HG02798 (cell line): ENCODE results near the gene CEP89.
"Not testable (repeated sequence)": the region's sequence is repeated elsewhere in the genome, so short reads cannot be mapped to it uniquely, and the experiment has no call there.

ENCODE experiments used
- ATAC-seq: cut with Tn5 transposase; IDR thresholded peaks from one replicate; pipeline ENCODE4 v1.9.1; 2021; ENCODE audit warnings: mild to moderate bottlenecking; ENCODE audit not compliant: unreplicated experiment, poor library complexity

CEP89 gene

GRCh38 chr19:32969549-32969948 lies 2.2 kb downstream of the CEP89 start:
- no peak for ATAC-seq

DNA sequence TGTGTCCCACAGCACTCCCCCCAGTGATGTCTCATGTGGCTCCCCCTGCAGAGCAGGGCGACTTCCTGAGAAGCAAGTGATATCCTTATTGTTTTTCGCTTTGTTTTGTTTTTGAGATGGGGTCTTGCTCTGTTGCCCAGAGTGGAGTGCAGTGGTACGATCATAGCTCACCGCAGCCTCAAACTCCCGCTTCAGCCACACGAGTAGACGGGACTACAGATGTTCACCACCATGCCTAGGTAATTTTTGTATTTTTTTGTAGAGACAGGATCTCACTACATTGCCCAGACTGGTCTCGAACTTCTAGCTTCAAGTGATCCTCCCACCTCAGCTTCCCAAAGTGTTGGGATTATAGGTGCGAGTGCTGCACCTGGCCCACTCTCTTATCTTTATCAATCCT lies 5.0 kb downstream of the CEP89 start:
- ATAC-seq, result no peak

DNA sequence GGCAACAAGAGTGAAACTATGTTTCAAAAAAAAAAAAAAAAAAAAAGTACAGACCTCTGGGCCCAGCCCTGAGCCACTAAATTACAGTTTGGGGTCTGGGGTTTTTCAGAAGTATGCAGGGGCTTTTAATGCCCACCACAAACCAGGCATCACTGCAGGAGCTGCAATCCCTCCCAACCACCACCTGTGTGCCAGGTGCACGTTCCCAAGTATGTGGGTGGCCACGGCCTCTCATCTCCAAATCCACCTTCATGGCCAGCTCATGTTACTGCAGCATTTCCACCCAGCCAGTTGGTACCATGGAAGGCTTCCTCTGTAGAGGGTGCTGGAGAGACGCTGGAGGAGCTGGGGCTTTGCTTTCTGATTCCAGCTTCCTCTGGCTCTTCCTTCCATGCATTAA lies 26.5 kb downstream of the CEP89 start:
- no peak for ATAC-seq

GRCh38 chr19:32941273-32941672 lies 30.5 kb downstream of the CEP89 start:
- ATAC-seq, result not testable (repeated sequence)

DNA sequence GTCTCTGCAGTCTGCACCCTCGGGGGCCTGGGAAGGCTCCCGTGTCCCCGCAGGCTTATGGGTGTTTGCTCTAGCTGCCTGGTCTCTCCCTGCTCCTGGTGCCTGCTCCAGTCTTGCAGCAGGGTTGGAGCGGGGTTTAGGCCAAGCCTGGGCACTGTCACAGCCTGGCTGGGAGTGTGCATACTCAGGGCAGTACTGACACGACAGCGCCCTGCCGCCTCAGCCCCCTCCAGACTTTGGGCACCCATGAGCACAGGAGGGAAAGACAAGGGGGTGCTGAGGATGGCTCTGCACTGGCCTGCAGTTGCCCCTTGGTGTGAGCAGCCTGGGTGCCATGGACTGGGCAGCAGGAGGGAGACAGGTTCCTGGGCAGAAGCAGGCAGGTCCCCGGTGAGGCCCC lies 35.7 kb downstream of the CEP89 start:
- no peak for ATAC-seq

DNA sequence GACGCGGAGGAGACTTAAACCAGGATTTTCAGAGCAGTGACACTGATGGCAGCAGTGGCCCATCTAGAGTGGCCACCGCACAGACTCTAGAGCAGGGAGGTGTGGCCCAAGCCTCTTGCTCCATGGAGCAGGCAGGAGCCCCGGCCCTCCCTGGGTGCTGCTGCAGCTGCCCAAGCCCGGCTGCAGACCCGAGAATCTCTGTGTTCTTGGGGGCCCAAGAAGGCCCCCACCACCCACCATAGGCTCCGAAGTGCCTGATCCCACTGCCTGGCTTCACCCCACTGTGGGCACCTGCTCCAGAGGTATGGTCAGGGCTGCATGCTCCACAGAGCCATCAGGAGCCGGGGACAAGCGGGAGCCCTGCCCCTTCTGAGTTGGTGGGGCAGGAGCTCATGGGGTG lies 36.1 kb downstream of the CEP89 start:
- no peak for ATAC-seq

- ATAC-seq, result no peak
Observed at GRCh38 chr19:32933571-32933970, 38.2 kb downstream of the CEP89 start.

GRCh38 chr19:32930567-32930966 lies 41.2 kb downstream of the CEP89 start:
- no peak for ATAC-seq

DNA sequence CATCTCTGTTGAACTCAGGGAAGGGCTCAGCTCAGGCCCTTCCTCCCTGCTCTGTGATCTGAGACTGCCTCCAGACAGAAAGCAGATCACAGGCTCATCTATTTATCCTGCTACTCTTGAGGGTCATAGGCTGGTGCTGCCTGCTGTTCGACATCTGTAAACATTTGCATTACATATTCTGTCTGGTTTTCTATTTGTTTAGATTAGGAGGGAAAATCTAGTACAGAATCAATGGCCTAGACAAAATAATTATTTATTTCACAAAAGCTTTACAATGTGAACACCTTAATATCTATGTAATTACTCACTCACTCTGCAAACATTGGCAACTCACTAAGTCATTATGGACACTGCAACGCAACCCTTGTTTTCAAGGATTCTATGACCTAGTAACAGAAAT lies 43.0 kb downstream of the CEP89 start:
- no peak for ATAC-seq

- no peak for ATAC-seq
Observed at GRCh38 chr19:32924200-32924599, 47.6 kb downstream of the CEP89 start.

- no peak for ATAC-seq
Observed at GRCh38 chr19:32921624-32922023, 50.1 kb downstream of the CEP89 start.

DNA sequence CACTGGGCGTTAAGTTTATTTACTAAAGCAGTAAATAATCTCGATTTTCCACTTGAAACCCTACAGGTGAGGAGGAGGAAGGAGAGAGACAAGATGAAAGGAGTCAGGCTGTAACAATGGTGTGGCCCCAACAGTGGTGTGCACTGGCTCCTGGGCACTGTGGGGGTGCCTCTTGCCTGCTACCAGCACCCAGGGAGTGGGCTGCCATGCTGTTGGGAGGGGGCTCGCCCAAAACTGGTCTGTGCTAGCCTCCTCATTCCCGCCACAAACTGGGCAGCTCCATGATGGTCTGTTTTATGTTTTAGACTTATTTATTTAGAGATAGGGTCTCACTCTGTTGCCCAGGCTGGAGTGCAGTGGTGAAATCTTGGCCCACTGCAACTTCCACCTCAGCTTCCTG lies 52.4 kb downstream of the CEP89 start:
- ATAC-seq, result no peak

DNA sequence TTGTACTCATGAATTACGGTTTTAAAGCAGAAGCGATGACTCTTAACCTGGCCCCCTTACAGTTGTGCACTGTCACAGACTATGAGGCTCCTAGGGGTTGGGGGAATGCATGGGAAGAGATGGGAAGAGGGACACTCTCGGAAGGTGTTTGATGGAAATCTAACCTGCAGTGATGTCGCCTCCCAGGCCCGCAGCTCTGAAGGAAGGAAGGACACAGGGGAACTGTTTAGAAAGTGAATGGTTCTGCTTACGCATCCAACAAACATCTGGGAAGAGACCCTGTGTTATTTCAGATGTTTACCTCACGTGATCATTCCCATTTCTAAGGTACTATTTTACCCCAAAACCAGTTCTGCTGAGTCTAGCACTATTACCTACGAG lies 54.2 kb downstream of the CEP89 start:
- no peak for ATAC-seq

DNA sequence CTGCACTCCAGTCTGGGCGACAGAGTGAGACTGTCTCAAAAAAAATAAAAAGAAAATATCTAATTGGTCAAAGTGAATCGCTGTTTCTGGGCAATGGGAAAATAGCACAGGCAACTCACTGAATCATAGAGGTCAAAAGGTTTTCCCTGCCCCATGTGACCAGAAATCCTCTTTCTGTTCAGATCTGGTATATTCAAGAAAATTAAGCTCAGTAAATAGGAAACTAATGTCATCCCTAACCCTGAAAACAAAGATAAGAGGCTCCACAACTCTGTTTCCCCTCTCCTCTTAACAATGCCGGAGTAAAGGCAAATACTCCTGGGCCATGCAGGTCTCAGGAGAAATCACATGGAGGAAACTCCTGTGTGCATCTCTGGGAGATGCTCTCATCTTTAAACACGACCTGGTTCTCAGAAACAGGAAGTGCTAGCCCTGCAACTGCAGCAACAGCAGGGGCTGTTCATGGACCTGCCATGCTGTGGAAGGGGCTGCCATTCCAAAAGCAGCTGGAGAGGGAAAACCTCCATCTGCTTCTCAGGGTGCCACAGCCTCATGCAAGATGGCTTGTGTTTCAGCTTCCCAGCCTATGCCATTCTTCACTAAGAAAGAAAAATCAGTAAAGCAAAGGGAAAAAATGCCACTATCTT lies 54.7 kb downstream of the CEP89 start:
- no peak for ATAC-seq

GRCh38 chr19:32914879-32915660 lies 56.7 kb downstream of the CEP89 start:
- no peak for ATAC-seq

GRCh38 chr19:32911467-32911866 lies 60.3 kb downstream of the CEP89 start:
- no peak for ATAC-seq

- ATAC-seq, result no peak
Observed at GRCh38 chr19:32910874-32911273, 60.9 kb downstream of the CEP89 start.

- no peak for ATAC-seq
Observed at GRCh38 chr19:32910094-32910493, 61.7 kb downstream of the CEP89 start.

GRCh38 chr19:32909257-32909656 lies 62.5 kb downstream of the CEP89 start:
- ATAC-seq, result no peak

DNA sequence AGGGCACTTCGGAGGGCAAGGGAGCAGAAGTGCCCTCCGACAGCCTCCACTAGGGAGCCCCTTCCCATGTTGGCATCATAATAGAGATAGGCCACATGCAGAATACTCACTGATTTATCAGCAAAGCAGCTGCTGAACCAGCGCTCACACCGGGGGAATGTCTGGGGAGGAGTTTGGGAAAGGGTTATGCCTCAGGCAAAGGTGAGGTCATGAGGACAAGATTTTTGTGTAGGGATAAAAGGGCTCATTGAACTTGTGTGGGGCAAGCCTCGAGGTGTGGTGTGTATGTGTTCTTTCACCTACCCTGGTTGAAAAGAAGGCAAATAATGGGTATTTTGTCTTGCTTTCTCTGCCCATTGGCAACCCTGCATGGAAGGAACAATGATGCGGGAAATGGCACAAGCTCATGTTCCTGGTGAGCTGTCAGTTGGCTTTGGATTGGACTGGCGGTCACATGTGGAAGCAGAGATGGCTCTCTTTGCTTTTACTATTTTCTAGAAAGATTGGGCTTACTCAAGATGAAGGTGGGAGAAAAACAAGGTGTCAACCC lies 63.0 kb downstream of the CEP89 start:
- no peak for ATAC-seq

GRCh38 chr19:32902448-32902847 lies 69.3 kb downstream of the CEP89 start:
- no peak for ATAC-seq
